Karpas-422 (cell line): ENCODE measurements around the gene TEX10. TPM values are rescaled to one million over a fixed set of nuclear protein-coding genes. Genes with fewer than 3 reads are reported as not detected.

Source experiments
- DNase-seq: peaks from one replicate; pipeline ENCODE4 v3.0.0-alpha.2; 2015
- H2AFZ ChIP-seq: fragments of 200-600 bp; sonication (generic); 2 replicates; pipeline ENCODE4 v1.6.1; 2014; ENCODE audit warnings: antibody characterized with exemption, low read length, mixed read lengths
- H3K27ac ChIP-seq: fragments of 200-600 bp; sonication (generic); 2 replicates; pipeline ENCODE4 v1.5.1; 2014; ENCODE audit warnings: mild to moderate bottlenecking, low read length, moderate library complexity
- H3K27me3 ChIP-seq: fragments of 200-600 bp; sonication (generic); 2 replicates; pipeline ENCODE4 v1.6.1; 2014; ENCODE audit warnings: low read length, mixed read lengths
- H3K36me3 ChIP-seq: fragments of 200-600 bp; sonication (generic); 2 replicates; pipeline ENCODE4 v1.6.1; 2014; ENCODE audit warnings: low read length, mixed read lengths; ENCODE audit not compliant: insufficient read depth
- H3K4me1 ChIP-seq: fragments of 200-600 bp; sonication (generic); 2 replicates; pipeline ENCODE4 v1.6.1; 2014; ENCODE audit warnings: mild to moderate bottlenecking, low read length, mixed read lengths
- H3K4me2 ChIP-seq: fragments of 200-600 bp; sonication (generic); 2 replicates; pipeline ENCODE4 v1.6.1; 2014; ENCODE audit warnings: low read length, low read depth, mild to moderate bottlenecking; ENCODE audit not compliant: poor library complexity, severe bottlenecking
- H3K4me3 ChIP-seq: fragments of 200-600 bp; sonication (generic); 2 replicates; pipeline ENCODE4 v1.5.1; 2014; ENCODE audit warnings: mild to moderate bottlenecking, antibody characterized with exemption, low read length, mixed read lengths
- H3K79me2 ChIP-seq: fragments of 200-600 bp; sonication (generic); 2 replicates; pipeline ENCODE4 v1.6.1; 2014; ENCODE audit warnings: mild to moderate bottlenecking, low read length, mixed read lengths
- H3K9ac ChIP-seq: fragments of 200-600 bp; sonication (generic); 2 replicates; pipeline ENCODE4 v1.6.0; 2014; ENCODE audit warnings: low read length
- H3K9me2 ChIP-seq: fragments of 200-600 bp; sonication (generic), shearing (Covaris generic); replicated peaks from 2 replicates; pipeline ENCODE4 v1.6.0; 2014; ENCODE audit warnings: mild to moderate bottlenecking, low read length, moderate library complexity; ENCODE audit not compliant: insufficient read depth
- H3K9me3 ChIP-seq: fragments of 300-700, 200-600 bp; sonication (generic); 2 replicates; pipeline ENCODE4 v1.6.1; 2014; ENCODE audit warnings: low read length, mixed read lengths
- H4K20me1 ChIP-seq: fragments of 200-600 bp; sonication (generic); 2 replicates; pipeline ENCODE4 v1.6.1; 2014; ENCODE audit warnings: mild to moderate bottlenecking, antibody characterized with exemption, low read length, low read depth; ENCODE audit not compliant: insufficient read depth
- total RNA-seq: library from RNA; depleted of rRNA; stranded (reverse); fragments of >200 nt; shearing (Covaris generic); gene quantifications from 2 replicates; pipeline ENCODE4 v1.2.3, GENCODE V29; 2014; ENCODE audit warnings: low replicate concordance

The TEX10 gene
- total RNA-seq, 1 experiment from 2014 or later = 73.7 TPM

GRCh38 chr9:100290714-100291113 lies 62.0 kb downstream of the TEX10 start:
- Histone ChIP-seq H3K36me3 (peaks cover 14% of the 10 kb centered on the region; the same call in 1 of the 2 replicates), H3K9me3 (no peaks in the 10 kb centered on the region), H3K9ac (no peak overlapping the region), H3K27ac (no peak overlapping the region), H3K79me2 (no peaks in the 10 kb centered on the region), H3K4me3 (no peak overlapping the region), H4K20me1 (no peaks in the 10 kb centered on the region), H3K27me3 (no peaks in the 10 kb centered on the region), H3K4me1 (no peaks in the 10 kb centered on the region), H2AFZ (no peak overlapping the region), H3K4me2 (no peak overlapping the region), H3K9me2 (no peaks in the 10 kb centered on the region)
- DNase-seq = no peak

- no peak overlapping the region for H3K9ac ChIP-seq
- no peaks in the 10 kb centered on the region for H3K4me1 ChIP-seq
- H3K27me3 ChIP-seq = no peaks in the 10 kb centered on the region
- no peak overlapping the region for H3K27ac ChIP-seq
- no peak overlapping the region for H2AFZ ChIP-seq
- H3K9me2 ChIP-seq = no peaks in the 10 kb centered on the region
- H3K4me3 ChIP-seq = no peak overlapping the region
- H3K4me2 ChIP-seq = no peak overlapping the region
- H3K9me3 ChIP-seq = no peaks in the 10 kb centered on the region
- H4K20me1 ChIP-seq = no peaks in the 10 kb centered on the region
- no peak for DNase-seq
- peaks cover 14% of the 10 kb centered on the region; the same call in 1 of the 2 replicates for H3K36me3 ChIP-seq
- no peaks in the 10 kb centered on the region for H3K79me2 ChIP-seq
These were observed 65.6 kb downstream of the TEX10 start for GRCh38 chr9:100287186-100287585.

GRCh38 chr9:100286257-100286656 lies 66.5 kb downstream of the TEX10 start:
- H3K27me3 ChIP-seq = no peaks in the 10 kb centered on the region
- peaks cover 11% of the 10 kb centered on the region; the same call in 1 of the 2 replicates for H3K36me3 ChIP-seq
- no peaks in the 10 kb centered on the region for H3K4me1 ChIP-seq
- DNase-seq = no peak
- H3K4me3 ChIP-seq = no peak overlapping the region
- H3K4me2 ChIP-seq = no peak overlapping the region
- H3K79me2 ChIP-seq = no peaks in the 10 kb centered on the region
- H3K27ac ChIP-seq = no peak overlapping the region
- H2AFZ ChIP-seq = no peak overlapping the region
- H3K9me3 ChIP-seq = no peaks in the 10 kb centered on the region
- H3K9me2 ChIP-seq = no peaks in the 10 kb centered on the region
- H3K9ac ChIP-seq = no peak overlapping the region
- no peaks in the 10 kb centered on the region for H4K20me1 ChIP-seq

GRCh38 chr9:100285601-100286000 lies 67.1 kb downstream of the TEX10 start:
- H3K9me2 ChIP-seq = no peaks in the 10 kb centered on the region
- no peaks in the 10 kb centered on the region for H4K20me1 ChIP-seq
- no peaks in the 10 kb centered on the region for H3K9me3 ChIP-seq
- H3K4me1 ChIP-seq = no peaks in the 10 kb centered on the region
- H3K36me3 ChIP-seq = peaks cover 10% of the 10 kb centered on the region; the same call in 1 of the 2 replicates
- DNase-seq = no peak
- no peak overlapping the region for H3K27ac ChIP-seq
- H3K79me2 ChIP-seq = no peaks in the 10 kb centered on the region
- no peak overlapping the region for H3K4me3 ChIP-seq
- no peaks in the 10 kb centered on the region for H3K27me3 ChIP-seq
- H3K9ac ChIP-seq = no peak overlapping the region
- H2AFZ ChIP-seq = no peak overlapping the region
- H3K4me2 ChIP-seq = no peak overlapping the region

GRCh38 chr9:100285080-100285479 lies 67.7 kb downstream of the TEX10 start:
- H3K27ac ChIP-seq = no peak overlapping the region
- H4K20me1 ChIP-seq = no peaks in the 10 kb centered on the region
- H3K4me3 ChIP-seq = no peak overlapping the region
- H3K4me1 ChIP-seq = no peaks in the 10 kb centered on the region
- H3K9me2 ChIP-seq = no peaks in the 10 kb centered on the region
- no peak overlapping the region for H3K9ac ChIP-seq
- H3K36me3 ChIP-seq = peaks cover 10% of the 10 kb centered on the region; the same call in 1 of the 2 replicates
- no peak for DNase-seq
- no peak overlapping the region for H3K4me2 ChIP-seq
- no peaks in the 10 kb centered on the region for H3K27me3 ChIP-seq
- H3K79me2 ChIP-seq = no peaks in the 10 kb centered on the region
- no peak overlapping the region for H2AFZ ChIP-seq
- no peaks in the 10 kb centered on the region for H3K9me3 ChIP-seq

DNA sequence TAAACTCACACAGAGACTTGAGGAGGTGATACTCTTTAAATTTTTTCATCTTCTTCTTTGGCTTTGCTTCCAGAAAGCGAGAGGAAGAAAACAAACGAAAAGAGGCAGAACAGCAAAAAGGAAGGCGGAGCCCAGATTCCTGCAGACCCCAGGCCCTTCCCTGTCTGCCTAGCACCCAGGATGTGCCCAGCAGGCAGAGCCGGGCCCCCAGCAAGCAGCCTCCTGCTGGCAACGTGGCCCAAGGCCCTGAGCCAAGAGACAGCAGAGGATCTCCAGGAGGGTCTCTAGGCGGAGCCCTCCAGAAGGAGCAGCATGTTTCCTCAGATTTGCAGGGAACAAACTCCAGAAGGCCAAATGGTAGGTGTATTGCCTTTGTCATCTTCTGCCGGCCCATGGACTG lies 68.5 kb downstream of the TEX10 start:
- H3K9me2 ChIP-seq = no peaks in the 10 kb centered on the region
- no peak overlapping the region for H3K4me3 ChIP-seq
- no peak overlapping the region for H2AFZ ChIP-seq
- H3K9me3 ChIP-seq = no peaks in the 10 kb centered on the region
- no peak for DNase-seq
- no peaks in the 10 kb centered on the region for H4K20me1 ChIP-seq
- H3K27ac ChIP-seq = no peak overlapping the region
- no peaks in the 10 kb centered on the region for H3K79me2 ChIP-seq
- H3K4me2 ChIP-seq = no peak overlapping the region
- H3K9ac ChIP-seq = no peak overlapping the region
- H3K4me1 ChIP-seq = no peaks in the 10 kb centered on the region
- no peaks in the 10 kb centered on the region for H3K27me3 ChIP-seq
- peaks cover 10% of the 10 kb centered on the region; the same call in 1 of the 2 replicates for H3K36me3 ChIP-seq

DNA sequence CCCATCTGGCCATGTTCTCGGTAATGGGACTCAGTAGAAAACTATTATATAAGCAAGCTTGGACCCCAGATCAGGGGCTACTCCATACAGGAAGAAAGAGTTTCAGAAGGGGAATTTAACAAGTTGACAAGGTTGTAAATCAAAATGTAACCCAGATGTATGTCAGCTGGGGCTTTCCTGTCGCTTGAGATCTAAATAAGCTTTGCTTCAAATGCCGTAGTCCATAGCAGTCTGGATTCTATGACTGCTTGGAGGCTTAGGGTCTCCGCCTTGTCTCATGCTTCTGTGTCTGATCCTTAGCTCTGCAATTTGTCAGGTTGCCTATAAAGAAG lies 70.4 kb downstream of the TEX10 start:
- Histone ChIP-seq H3K9me3 (no peaks in the 10 kb centered on the region), H3K9ac (no peak overlapping the region), H3K27me3 (no peaks in the 10 kb centered on the region), H3K27ac (no peak overlapping the region), H3K4me1 (no peaks in the 10 kb centered on the region), H2AFZ (no peak overlapping the region), H3K4me3 (no peak overlapping the region), H4K20me1 (no peaks in the 10 kb centered on the region), H3K36me3 (peaks cover 9% of the 10 kb centered on the region; the same call in 1 of the 2 replicates), H3K4me2 (no peak overlapping the region), H3K9me2 (no peaks in the 10 kb centered on the region), H3K79me2 (no peaks in the 10 kb centered on the region)
- DNase-seq = no peak

DNA sequence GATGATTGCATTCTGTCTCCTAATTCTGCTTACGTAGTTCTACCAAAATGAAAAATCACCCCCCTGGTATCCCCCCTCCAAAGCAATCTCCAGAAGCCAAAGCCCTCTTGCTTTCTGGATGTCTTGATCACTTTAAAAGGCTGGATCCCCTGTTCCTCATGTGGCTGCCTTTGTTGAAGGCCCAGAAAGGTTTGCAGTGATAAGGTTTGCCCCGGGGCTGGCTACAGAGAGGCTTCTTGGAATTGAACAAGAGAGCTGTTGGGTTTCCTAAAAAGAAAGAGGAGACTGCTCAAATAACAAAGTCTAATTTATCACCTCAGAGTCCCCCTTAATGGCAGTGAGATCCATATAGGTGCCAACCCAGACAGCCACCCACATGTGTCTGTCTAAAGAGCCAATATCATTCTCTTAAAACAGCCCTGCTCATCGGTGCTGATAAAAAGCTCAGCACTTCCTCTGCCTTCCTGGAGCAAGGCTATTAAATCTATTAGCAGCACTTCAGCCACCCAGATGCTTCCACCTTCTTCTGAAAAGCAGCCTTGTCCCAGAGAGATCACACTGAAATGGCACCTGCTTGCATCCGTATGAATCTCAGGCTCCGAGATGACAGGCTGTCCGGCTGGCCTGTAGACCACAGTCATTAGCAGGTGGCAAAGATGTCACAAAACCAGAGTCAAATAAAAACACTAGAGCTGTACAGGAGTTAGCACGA lies 70.9 kb downstream of the TEX10 start:
- DNase-seq = no peak
- H4K20me1 ChIP-seq = no peaks in the 10 kb centered on the region
- H3K9ac ChIP-seq = no peak overlapping the region
- H3K36me3 ChIP-seq = peaks cover 3% of the 10 kb centered on the region; the same call in 1 of the 2 replicates
- H3K4me3 ChIP-seq = no peak overlapping the region
- H3K4me2 ChIP-seq = no peak overlapping the region
- H3K9me3 ChIP-seq = no peaks in the 10 kb centered on the region
- no peaks in the 10 kb centered on the region for H3K4me1 ChIP-seq
- no peak overlapping the region for H2AFZ ChIP-seq
- H3K9me2 ChIP-seq = no peaks in the 10 kb centered on the region
- H3K27me3 ChIP-seq = no peaks in the 10 kb centered on the region
- no peak overlapping the region for H3K27ac ChIP-seq
- no peaks in the 10 kb centered on the region for H3K79me2 ChIP-seq
